Esophagus muscularis mucosa (tissue), 4 donors: Measurements from ENCODE around the gene FGF14.

Experiments
- EP300 ChIP-seq: sonication (generic); formaldehyde crosslinking; IDR thresholded peaks from one replicate; pipeline ENCODE4 v1.6.1; 2017; ENCODE audit warnings: antibody characterized with exemption
- POLR2A ChIP-seq: fragments of 450-650 bp; IDR thresholded peaks from one replicate; pipeline ENCODE4 v1.6.1; 2017; ENCODE audit warnings: antibody characterized with exemption, moderate library complexity, mild to moderate bottlenecking, low read depth
- POLR2AphosphoS5 ChIP-seq, 2 donors: sonication (generic); formaldehyde crosslinking; IDR thresholded peaks; one replicate each; pipeline ENCODE4 v1.6.1; 2017; ENCODE audit warnings: antibody characterized with exemption in 2 of 2
- TF ChIP-seq, protein P1 (sequence below), 3 experiments: fragments of 200-600 bp in 2 of 3; fragments of 450-650 bp in 1 of 3; sonication (generic) in 2 of 3; IDR thresholded peaks; one replicate each; pipeline ENCODE4 v1.5.1; 2017 to 2019; ENCODE audit warnings: antibody characterized with exemption in 3 of 3, mild to moderate bottlenecking in 2 of 3, moderate library complexity in 1 of 3

DNA sequence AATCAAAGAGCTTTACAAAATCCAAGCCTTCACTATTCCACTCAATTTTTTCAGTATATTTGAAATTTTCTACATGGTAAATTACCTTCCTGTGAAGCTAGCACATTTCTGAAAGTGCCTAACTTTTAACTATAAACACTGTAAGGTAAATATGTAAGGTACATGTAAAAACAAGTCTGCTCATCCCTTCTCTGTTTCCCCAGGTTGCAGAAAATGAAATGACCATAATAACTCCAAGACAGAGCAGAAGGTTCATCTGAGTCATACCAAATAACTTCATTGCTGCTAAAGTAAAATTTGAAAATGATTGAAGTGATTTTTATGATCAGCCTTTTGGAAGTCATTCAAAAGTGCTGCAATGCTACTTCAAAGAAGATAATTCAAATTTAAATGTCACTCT is 28.6 kb downstream of the FGF14 start:
- no peak for TF ChIP-seq POLR2A
- TF ChIP-seq, protein P1, sequence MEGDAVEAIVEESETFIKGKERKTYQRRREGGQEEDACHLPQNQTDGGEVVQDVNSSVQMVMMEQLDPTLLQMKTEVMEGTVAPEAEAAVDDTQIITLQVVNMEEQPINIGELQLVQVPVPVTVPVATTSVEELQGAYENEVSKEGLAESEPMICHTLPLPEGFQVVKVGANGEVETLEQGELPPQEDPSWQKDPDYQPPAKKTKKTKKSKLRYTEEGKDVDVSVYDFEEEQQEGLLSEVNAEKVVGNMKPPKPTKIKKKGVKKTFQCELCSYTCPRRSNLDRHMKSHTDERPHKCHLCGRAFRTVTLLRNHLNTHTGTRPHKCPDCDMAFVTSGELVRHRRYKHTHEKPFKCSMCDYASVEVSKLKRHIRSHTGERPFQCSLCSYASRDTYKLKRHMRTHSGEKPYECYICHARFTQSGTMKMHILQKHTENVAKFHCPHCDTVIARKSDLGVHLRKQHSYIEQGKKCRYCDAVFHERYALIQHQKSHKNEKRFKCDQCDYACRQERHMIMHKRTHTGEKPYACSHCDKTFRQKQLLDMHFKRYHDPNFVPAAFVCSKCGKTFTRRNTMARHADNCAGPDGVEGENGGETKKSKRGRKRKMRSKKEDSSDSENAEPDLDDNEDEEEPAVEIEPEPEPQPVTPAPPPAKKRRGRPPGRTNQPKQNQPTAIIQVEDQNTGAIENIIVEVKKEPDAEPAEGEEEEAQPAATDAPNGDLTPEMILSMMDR (IDR thresholded peaks at IDR 0.05) = no peak
- TF ChIP-seq POLR2AphosphoS5 (IDR thresholded peaks at IDR 0.05) = no peak
- TF ChIP-seq EP300 = no peak
